GM19372 (cell line): ENCODE results near the gene DQX1.

ENCODE experiments used
- ATAC-seq: cut with Tn5 transposase; IDR thresholded peaks from one replicate; pipeline ENCODE4 v1.9.1; 2021; ENCODE audit warnings: mild to moderate bottlenecking, low read depth, moderate library complexity; ENCODE audit not compliant: unreplicated experiment

Gene DQX1

DNA sequence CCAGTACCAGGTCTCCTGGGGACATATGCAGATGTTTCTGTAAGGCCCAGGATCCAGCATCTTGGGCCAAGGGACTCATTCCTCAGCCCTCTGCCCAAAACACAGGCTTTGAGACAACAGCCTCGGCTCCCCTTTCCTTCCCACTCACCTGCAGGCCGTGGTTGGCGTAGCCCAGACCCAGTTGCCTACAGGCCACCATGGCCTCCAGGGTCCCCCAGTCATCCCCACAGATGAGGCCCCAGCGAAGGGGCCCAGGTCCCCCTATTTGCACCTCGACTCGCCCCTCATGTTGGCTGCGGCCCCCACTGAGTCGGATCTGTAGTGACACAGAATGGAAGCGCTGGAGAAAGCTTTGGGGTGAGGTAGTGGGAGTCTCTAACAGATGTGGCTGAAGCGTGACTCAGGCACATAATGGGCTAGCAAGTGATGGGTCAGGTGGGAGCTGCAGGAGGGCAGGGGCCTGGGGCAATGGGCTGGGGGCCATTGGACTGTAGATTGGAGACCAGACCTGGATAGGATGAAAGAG lies 9.5 kb upstream of the DQX1 start:
- ATAC-seq, result no peak

DNA sequence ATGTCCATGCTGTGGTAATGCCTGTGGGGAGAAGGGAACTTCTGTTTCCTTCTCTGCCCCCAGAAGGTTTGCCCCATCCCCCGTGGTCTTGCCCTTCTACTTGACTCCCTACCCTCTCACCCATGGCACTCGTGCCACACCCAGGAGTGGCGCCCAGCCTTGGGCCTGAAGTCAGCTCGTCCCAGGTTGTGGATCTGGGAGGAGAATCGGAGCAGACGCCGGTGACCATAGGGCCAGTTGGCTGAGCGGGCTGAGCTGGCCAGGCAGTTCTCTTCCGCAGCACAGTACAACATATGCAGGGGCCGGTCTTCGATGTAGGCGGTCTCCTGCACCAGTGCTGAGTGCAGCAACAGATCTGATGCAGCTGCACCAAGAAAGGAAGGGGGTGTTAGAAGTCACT lies 8.4 kb upstream of the DQX1 start:
- ATAC-seq, result no peak

DNA sequence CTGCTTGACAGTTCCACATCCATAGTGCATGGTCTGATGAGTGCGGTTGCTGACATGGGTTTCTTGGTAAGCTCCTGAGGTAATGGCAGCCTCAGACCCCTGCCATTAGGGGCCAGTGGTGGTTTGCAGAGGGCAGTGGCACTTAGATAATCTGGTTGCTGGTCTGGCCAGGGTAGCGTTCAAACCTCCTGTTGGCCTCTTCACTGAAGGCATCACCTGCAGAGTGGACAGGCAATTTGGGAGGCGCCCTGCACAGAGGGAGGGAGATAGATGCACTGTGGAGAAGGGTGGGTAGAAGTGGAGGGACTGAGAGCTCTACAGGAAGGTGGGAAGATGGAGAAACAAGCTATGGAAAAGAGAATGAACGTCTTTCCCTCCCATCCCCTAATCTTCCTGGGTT lies 7.4 kb upstream of the DQX1 start:
- no peak for ATAC-seq

DNA sequence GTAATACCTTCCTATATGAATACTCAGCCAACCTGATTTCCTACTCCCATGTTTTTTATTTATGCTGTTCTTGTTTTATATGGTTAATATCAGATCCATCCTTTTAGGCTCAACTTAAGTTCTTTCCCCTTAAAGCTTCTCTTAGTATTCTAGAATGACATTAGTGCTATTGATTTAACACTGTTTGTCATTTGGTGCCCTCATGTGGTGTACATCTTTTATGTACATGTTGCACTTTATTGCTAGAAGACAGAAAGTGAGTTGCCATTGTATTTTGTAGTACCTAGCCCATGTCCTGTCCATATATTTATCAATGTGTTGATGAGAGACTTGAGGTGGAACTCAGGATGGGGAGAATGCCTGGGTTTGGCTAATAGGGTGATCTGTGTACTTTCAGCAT lies 6.2 kb upstream of the DQX1 start:
- no peak for ATAC-seq

DNA sequence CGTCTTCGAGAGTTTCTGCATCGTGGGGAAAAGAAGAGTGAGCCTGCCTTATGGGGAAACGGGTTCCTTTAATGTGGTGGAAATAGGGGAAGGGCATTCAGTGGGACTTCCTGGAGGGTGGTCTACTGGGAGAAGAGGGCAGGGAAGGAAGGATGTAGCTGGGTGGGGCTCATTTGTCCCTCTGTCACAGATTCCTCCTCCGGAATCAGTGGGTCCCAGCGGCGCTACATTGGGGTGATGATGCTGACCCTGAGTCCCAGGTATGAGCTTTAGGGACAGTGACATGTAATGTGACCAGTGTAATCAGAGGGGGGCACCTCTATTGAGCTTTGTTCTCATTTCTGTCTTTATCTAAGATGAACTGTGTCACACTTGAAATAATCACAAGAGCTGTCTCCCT lies 5.6 kb upstream of the DQX1 start:
- ATAC-seq, result no peak

DNA sequence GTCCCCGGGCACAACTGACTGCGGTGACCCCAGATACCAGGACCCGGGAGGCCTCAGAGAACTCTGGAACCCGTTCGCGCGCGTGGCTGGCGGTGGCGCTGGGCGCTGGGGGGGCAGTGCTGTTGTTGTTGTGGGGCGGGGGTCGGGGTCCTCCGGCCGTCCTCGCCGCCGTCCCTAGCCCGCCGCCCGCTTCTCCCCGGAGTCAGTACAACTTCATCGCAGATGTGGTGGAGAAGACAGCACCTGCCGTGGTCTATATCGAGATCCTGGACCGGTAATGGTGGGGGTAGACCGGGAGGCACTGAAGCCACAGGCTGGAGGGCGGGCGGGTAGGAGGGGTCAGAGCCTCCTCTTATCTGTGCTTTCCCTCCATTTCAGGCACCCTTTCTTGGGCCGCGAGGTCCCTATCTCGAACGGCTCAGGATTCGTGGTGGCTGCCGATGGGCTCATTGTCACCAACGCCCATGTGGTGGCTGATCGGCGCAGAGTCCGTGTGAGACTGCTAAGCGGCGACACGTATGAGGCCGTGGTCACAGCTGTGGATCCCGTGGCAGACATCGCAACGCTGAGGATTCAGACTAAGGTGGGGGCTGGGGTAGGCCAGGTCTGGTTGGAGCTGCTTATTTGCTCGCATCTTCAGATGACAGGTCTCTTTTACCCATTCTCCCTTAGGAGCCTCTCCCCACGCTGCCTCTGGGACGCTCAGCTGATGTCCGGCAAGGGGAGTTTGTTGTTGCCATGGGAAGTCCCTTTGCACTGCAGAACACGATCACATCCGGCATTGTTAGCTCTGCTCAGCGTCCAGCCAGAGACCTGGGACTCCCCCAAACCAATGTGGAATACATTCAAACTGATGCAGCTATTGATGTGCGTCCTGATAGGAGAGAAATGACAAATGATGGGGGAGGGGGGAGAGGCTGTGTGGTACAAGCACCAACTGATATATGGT lies 4.5 kb upstream of the DQX1 start:
- peak; percentile 28 for ATAC-seq

DNA sequence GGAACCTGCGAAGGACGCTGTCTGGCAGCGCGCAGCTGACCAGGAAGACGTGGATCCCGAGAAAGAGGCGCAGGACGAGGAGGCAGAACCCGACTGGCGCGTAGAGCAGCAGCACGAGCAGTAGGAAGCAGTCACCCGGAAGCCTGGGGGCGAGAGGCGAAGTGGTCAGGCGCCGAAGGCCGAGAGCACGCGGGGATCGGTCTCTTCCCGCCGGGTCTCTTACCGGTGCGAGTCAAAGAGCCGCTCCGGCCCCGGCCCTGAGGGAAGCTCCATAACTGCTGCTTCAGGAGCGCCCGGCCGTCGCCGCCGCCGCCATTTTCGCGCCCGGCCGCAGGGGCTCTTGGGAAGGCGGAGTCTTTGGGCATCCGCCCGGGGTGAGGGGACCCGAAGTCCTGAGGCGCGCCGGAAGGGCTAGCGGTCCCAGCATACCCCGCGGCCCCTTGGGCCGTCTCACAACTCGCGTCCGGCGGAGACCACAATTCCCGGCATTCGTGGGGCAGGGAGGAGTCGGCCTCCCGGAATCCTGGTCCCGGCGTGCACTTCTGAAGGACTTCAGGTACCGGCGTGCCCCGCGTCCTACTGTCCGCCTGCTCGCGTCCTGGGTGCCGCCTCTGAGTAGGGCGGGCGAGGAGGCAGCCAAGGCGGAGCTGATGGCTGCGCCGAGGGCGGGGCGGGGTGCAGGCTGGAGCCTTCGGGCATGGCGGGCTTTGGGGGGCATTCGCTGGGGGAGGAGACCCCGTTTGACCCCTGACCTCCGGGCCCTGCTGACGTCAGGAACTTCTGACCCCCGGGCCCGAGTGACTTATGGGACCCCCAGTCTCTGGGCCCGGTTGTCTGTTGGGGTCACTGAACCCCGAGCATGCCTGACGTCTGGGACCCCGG lies 3.6 kb upstream of the DQX1 start, which contains the start of the genes AUP1 and HTRA2:
Gene AUP1 (minus strand): TSS at position 350 of the 882 bp plus-strand sequence. CDS start 77 bp downstream, at position 273.
Gene HTRA2 (plus strand): TSS at position 577 of the 882 bp plus-strand sequence. CDS start 74 bp downstream, at position 651.
- peak; percentile 80 for ATAC-seq

DNA sequence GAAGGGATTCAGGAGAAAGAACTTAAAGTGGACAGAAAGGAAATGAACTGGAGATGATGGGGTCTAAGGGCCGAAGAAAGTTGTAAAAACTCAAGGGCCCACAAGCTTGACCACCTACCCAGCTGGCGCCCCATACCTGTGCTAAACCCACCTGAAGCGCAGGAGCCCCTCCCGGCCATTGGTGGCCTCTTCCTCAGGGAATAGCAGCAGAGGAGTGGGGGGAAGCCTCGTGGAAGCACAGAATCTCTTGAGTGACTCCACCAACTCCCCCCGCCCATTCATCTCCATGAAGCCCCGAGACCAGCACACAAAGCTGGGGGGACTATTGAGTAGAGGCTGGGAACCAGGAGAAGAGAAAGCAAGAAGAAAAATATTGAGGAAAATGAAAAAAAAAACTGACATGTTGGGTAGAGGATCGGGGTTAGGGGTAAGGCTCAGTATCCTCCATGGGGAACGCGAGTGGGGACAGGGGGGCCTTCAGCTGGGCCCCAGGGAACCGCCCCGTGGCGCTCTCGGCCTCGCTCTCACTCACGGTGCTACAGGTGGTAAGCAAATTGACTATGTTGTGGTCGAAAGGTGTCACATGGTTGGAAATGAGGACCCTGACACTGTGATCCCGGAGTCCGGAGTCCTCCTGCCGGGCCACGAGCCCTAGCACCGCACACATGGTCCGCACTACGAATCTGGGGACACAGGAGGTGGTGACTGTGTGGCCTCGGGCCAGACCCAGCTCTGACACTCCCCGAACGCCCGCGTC lies 2.7 kb upstream of the DQX1 start:
- ATAC-seq, result peak; percentile 0

DNA sequence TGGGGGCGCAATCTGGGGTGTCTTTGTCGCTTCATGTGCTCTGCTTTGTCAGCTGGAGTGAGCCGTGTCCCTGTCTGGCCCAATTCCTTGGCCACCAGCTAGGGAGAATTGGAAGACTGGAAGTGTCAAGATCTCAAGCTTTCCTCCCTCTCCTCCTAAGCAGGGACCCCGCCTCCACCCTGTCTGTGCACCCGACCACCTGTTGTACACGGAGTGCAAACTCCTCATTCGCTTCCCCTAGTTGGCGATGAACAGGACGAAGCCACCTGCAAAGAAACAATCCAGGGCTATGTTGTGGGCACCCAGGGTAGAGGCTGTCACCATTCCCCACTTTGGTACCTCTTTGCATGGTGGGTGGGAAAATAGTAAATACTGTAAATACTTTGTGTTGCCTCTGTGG lies 1.7 kb upstream of the DQX1 start:
- no peak for ATAC-seq

DNA sequence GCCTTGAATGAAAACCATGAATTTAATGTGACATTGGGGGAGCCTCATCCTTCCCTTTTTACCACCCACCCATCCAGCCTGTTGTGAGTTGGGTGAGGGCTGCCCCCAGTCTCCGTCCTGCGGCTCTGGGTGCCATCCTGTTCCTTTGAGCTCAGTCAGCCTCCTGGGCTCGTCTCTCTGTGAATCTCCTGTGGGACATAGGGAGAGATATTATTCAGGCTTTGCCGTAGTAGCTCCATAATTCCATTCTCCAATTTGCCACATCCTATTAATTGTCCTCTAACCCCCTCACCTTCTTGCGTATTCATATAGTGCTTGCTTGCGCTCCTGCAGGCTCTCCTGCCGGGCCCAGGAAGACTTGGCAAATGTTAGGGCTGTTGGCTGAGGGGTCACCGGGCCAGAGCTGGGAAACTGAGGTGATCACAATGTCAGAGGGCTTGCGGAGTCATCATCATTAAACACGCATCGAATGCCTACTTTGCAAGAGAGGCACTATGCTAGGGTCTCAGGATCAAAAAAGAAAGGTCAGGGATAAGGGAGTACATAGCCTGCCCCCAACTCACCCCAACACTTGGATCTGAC lies 709 bp upstream of the DQX1 start:
- ATAC-seq, result no peak

DNA sequence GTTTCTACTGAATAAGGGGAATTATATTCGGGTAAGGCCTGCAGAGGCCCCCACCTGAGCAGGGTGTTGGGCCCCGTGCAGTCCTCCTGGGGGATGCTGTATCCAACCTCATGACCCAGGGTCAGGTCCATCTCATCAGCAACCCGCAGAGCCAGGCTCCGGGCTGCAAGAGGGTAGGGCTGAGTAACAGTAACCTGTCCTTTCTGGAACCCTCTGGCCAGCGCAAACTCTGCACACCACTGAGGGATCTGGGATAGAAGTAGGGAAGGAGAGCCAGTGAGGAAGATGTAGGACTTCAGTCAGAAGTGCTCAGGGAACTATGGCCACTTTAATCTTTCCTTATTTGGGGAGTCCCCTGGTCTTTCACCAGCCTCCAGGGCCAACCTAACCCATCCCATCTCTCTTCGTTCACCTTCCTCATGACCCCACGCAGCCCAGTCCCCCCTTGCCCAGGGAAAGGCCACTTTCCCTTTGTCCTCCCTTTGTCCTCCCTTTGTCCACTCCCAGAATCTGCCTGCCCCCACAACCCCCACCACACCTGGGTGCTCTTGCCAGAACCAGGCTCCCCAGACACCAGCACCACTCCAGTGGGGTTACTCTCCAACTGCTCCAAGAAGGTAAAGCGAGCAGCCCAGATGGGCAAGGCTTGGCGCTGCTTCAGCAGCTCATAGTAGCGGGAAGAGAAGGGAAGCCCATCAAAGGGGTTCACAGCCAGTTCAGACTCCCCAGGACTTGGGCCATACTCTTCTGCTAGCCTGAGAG lies 895 bp downstream of the DQX1 start:
- ATAC-seq, result no peak

DNA sequence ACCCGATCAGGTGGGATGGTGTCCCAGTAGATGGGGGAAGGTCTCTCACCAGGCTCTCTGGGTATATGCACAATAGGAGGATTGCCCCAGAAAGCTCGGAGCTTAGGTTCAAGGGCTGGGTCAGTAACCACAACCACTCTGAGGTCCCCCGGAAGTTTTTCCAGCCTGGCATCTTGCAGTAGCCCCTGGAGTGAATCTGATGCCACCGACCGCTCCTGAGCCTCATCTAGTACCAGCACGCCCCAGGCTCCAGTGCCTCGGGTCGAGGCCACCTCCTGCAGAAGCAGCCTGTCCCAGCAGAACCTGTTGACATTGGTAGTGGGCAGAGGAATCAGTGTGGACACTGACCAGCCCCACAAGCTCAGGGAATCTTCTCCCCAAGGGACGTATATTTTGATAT lies 2.0 kb downstream of the DQX1 start:
- no peak for ATAC-seq

DNA sequence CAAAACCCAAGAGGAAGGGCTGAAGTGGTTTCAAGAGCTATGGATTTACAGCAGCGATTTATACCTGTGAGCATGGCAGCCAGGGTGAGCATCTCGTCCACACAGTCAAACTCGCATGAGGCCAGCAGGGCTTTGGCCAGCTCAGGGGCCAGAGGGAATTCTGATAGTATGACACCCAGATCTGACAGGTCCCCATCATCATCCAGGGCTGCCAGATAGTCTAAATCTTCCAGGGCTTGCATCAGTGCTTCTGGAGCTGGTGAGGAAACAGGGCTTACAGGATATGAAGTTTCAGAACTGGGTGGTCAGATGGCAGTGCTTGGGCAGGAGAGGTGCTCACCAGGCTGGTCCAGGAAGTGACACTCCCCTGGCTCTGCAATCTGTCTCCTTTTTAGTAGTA lies 3.5 kb downstream of the DQX1 start:
- ATAC-seq, result no peak

DNA sequence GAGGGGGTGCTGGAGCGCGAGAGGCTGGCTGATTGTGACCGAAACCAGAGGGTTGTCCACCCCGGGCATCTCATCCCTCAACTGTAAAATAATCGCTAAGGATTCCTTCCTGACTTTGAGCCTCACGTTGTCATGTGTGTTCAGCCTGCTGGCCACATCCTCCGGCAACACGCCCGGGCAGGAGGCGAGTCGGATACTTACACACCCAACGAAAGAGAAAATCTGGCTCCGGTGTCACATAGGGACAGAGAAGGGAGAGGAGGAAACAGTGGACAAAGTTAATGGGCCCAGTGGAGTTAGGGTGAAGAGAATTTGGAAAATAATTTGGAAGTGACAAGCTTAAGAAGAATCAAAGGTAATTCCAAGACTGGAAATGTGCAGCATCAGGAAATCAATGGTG lies 9.4 kb downstream of the DQX1 start:
- ATAC-seq, result no peak

DNA sequence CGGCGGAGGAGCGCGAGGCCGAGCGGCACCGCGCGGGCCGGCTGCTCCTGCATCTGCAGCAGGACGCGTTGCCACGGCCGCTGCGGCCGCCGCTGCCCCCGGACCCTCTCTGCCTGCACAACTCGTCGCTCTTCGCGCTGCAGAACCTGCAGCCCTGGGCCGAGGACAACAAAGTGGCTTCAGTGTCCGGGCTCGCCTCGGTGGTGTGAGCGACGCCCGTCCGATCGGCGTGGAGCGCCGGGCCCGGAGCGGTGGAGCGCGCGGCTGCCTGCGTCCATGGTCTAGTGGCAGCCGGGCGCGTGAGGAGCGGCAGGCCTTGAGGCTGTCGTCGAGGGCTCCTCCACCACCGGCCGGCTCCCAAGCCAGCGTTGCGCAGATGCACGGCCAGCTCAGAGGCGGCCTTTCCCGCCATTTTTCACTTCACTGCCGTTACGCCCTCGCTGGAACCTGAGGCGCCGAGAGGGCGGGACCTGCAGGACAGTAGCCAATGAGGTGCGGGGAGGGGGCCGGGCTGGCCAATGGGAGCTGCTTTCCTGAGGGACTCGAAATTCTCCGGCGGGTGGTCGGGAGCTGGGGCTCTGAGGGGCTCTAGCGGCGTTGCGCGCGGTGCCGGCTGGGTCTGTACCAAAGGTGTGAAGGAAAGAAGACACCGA lies 9.9 kb downstream of the DQX1 start:
- peak; percentile 75 for ATAC-seq

DNA sequence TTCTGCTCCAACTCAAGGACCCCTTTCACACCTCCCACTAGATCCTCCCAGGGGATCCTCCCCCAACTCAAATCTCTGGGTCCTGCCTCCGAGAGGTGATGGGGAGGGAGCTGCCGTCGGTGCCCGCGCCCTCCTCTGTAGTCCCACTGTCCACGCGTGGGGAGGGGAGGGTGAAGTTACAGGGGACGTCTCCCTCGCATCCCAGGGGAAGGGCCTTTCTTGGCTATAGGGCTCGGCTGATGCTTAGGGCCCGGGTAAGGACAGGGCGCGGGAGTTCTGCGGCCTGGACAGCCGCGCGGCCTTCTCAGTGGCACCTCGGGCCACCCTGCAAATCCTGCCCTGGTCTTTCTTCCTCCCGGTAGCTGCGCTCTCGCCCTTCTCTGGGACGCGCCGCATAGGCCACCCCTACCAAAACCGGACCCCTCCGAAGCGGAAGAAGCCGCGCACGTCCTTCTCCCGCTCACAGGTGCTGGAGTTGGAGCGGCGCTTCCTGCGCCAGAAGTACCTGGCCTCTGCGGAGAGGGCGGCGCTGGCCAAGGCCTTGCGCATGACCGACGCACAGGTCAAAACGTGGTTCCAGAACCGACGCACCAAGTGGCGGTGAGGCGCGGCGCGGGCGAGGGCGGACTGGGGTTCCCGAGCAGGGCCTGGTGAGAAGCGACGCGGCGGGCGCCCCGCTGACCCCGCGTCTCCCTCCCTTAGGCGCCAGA lies 10.6 kb downstream of the DQX1 start:
- no peak for ATAC-seq

DNA sequence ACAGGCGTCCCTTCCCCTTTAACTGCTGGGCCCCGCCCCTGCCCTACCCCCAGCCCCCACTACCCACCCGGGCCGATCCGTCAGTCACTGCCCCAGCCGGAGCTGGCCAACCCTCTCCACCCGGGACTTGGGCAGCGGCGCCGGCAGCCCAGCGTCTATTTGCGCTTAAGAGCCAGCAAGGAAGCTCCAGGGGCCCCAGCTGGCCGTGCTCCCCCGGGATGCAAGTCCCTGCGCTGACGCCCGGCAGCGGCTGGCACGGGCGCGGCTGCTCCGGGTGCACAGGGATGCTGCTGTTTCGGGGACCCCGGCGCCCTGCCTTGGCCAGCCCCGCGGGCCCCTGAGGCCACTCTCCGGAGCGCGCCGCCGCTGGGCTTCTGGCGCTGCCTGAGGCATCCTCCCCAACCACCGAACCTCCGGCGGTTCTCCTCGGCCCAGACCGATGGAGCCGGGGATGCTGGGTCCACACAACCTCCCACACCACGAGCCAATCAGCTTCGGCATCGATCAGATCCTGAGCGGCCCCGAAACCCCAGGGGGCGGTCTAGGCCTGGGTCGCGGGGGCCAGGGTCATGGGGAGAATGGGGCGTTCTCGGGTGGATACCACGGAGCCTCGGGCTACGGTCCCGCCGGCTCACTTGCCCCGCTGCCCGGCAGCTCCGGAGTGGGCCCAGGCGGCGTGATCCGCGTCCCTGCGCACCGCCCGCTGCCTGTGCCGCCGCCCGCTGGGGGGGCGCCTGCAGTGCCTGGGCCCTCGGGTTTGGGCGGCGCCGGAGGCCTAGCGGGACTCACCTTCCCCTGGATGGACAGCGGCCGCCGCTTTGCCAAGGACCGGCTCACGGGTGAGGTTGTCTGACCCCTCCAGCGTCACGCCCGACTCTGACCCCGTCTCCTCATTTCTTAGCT lies 11.4 kb downstream of the DQX1 start, which contains the start of gene TLX2:
Gene TLX2 (plus strand): TSS at position 83 of the 903 bp plus-strand sequence. CDS start 357 bp downstream, at position 440.
- no peak for ATAC-seq
